Body of pancreas (tissue), 4 donors: ENCODE measurements around the gene SYNPO2.

Experiments used
- POLR2A ChIP-seq, 3 donors: fragments of 450-650 bp; IDR thresholded peaks; one replicate each; pipeline ENCODE4 v1.6.1; 2016; ENCODE audit warnings: antibody characterized with exemption in 3 of 3, mild to moderate bottlenecking in 2 of 3
- TF ChIP-seq, protein P1 (sequence below), 7 experiments: fragments of 450-650 bp in 4 of 7; fragments of 200-600 bp in 3 of 7; sonication (generic) in 3 of 7; IDR thresholded peaks; one replicate each; pipeline ENCODE4 v1.5.1; 2016 to 2019; ENCODE audit warnings: antibody characterized with exemption in 7 of 7

DNA sequence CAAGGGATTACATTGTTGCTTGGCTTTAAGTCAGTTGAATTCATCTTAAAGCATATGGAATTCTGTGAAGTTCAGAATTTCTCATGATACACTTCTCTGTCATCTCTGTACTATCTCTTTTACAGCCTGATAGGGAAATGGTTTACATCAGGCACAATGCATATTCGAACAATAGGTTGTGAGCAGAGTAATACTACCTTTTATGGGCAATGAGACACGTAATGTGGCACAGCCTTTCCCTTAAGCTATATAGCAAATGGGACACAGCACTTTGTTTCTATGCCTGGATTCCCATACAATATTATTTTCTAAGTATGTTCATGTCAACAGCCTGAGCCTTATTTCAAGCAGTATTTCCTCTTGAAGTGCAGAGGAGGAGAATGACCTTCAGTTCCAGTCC is 58.4 kb downstream of the SYNPO2 start:
- TF ChIP-seq, protein P1, sequence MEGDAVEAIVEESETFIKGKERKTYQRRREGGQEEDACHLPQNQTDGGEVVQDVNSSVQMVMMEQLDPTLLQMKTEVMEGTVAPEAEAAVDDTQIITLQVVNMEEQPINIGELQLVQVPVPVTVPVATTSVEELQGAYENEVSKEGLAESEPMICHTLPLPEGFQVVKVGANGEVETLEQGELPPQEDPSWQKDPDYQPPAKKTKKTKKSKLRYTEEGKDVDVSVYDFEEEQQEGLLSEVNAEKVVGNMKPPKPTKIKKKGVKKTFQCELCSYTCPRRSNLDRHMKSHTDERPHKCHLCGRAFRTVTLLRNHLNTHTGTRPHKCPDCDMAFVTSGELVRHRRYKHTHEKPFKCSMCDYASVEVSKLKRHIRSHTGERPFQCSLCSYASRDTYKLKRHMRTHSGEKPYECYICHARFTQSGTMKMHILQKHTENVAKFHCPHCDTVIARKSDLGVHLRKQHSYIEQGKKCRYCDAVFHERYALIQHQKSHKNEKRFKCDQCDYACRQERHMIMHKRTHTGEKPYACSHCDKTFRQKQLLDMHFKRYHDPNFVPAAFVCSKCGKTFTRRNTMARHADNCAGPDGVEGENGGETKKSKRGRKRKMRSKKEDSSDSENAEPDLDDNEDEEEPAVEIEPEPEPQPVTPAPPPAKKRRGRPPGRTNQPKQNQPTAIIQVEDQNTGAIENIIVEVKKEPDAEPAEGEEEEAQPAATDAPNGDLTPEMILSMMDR (IDR thresholded peaks at IDR 0.05): no peak
- no peak for TF ChIP-seq POLR2A (IDR thresholded peaks at IDR 0.05)
